ENCODE measurements around the gene TOR1AIP2.
"Not testable (repeated sequence)": the region's sequence is repeated elsewhere in the genome, so short reads cannot be mapped to it uniquely, and the experiment has no call there.

The TOR1AIP2 gene

DNA sequence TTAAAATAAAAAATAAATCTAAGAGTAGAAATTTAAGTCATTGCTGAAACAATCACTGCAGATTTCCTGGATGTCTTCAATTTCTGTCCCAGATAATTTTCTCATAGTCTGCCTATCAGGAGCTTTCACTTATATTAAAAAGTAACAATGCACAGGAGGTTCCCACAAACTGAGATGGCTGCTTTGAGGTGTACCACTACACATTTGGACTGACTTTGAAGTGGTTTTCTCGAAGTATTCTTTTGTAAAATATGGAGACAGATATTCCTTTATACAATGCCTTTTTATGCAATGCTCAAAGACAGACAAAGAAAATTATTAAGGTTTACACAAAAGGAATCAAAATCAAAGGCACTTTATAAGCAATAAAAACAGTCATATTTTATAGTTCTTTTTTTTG lies 24.5 kb downstream of the TOR1AIP2 start:
- Histone ChIP-seq H3K27ac (ENCODE audit: low read depth, low read length, poor library complexity, severe bottlenecking) (no peak overlapping the region), H3K4me1 (ENCODE audit: insufficient read depth, low read length, severe bottlenecking) (no peaks in the 10 kb centered on the region), H3K36me3 (ENCODE audit: insufficient read depth, low read length) (peaks cover 50% of the 10 kb centered on the region), H2AFZ (ENCODE audit: low read length) (no peak overlapping the region), H3K9me2 (ENCODE audit: low read depth, low read length) (no peaks in the 10 kb centered on the region), H3K27me3 (ENCODE audit: insufficient read depth, low read length) (no peaks in the 10 kb centered on the region), H3K9ac (ENCODE audit: low read length) (no peak overlapping the region), H3K4me3 (ENCODE audit: low read depth, low read length, poor library complexity, severe bottlenecking) (no peak overlapping the region), H3F3A (ENCODE audit: insufficient read depth, low read length) (0 out of 2 replicates have a peak, but pooled peaks cover 5% of the 10 kb centered on the region), H3K79me2 (ENCODE audit: insufficient read depth, low read length) (no peaks in the 10 kb centered on the region), H3K4me2 (ENCODE audit: low read length) (no peak overlapping the region), H3K9me3 (ENCODE audit: low read length) (no peaks in the 10 kb centered on the region), H4K20me1 (ENCODE audit: insufficient read depth, low read length) (no peaks in the 10 kb centered on the region)
- no peak for TF ChIP-seq EZH2 (IDR thresholded peaks at IDR 0.05; ENCODE audit: borderline replicate concordance, low read length)
- TF ChIP-seq, protein P1, sequence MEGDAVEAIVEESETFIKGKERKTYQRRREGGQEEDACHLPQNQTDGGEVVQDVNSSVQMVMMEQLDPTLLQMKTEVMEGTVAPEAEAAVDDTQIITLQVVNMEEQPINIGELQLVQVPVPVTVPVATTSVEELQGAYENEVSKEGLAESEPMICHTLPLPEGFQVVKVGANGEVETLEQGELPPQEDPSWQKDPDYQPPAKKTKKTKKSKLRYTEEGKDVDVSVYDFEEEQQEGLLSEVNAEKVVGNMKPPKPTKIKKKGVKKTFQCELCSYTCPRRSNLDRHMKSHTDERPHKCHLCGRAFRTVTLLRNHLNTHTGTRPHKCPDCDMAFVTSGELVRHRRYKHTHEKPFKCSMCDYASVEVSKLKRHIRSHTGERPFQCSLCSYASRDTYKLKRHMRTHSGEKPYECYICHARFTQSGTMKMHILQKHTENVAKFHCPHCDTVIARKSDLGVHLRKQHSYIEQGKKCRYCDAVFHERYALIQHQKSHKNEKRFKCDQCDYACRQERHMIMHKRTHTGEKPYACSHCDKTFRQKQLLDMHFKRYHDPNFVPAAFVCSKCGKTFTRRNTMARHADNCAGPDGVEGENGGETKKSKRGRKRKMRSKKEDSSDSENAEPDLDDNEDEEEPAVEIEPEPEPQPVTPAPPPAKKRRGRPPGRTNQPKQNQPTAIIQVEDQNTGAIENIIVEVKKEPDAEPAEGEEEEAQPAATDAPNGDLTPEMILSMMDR (IDR thresholded peaks at IDR 0.05; ENCODE audit: low read length), result no peak

DNA sequence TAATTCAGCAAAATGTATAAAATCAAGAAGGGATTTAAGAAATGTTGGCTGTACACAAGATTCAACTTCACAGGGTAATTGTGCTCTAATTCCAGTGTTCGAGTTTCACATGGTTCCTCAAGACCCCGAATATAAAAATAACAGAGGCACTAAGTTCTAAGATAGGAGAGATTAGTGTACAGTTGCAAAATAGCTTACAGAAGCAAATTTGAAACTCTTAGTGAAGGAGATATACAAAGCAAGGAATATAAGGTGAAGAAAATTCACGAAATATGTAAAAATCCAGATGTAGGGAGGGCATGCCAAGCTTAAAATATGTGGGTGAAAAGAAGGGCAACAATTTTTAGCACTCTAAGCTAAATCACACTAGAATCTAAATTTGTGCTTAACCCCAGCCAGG lies 29.4 kb downstream of the TOR1AIP2 start:
- Histone ChIP-seq H3K4me2 (ENCODE audit: low read length) (no peak overlapping the region), H3K27me3 (ENCODE audit: insufficient read depth, low read length) (no peaks in the 10 kb centered on the region), H2AFZ (ENCODE audit: low read length) (no peak overlapping the region), H3K9me3 (ENCODE audit: low read length) (no peaks in the 10 kb centered on the region), H3K36me3 (ENCODE audit: insufficient read depth, low read length) (peaks cover 70% of the 10 kb centered on the region), H3K4me1 (ENCODE audit: insufficient read depth, low read length, severe bottlenecking) (no peaks in the 10 kb centered on the region), H3K9ac (ENCODE audit: low read length) (no peak overlapping the region), H3K4me3 (ENCODE audit: low read depth, low read length, poor library complexity, severe bottlenecking) (no peak overlapping the region), H4K20me1 (ENCODE audit: insufficient read depth, low read length) (no peaks in the 10 kb centered on the region), H3K27ac (ENCODE audit: low read depth, low read length, poor library complexity, severe bottlenecking) (no peak overlapping the region), H3K9me2 (ENCODE audit: low read depth, low read length) (no peaks in the 10 kb centered on the region), H3K79me2 (ENCODE audit: insufficient read depth, low read length) (no peaks in the 10 kb centered on the region), H3F3A (ENCODE audit: insufficient read depth, low read length) (0 out of 2 replicates have a peak, but pooled peaks cover 4% of the 10 kb centered on the region)
- no peak for TF ChIP-seq EZH2 (IDR thresholded peaks at IDR 0.05; ENCODE audit: borderline replicate concordance, low read length)
- TF ChIP-seq, protein P1 (IDR thresholded peaks at IDR 0.05; ENCODE audit: low read length), result no peak

- Histone ChIP-seq H3K79me2 (ENCODE audit: insufficient read depth, low read length) (no peaks in the 10 kb centered on the region), H3K4me1 (ENCODE audit: insufficient read depth, low read length, severe bottlenecking) (no peaks in the 10 kb centered on the region), H3K4me3 (ENCODE audit: low read depth, low read length, poor library complexity, severe bottlenecking) (no peak overlapping the region), H3K27me3 (ENCODE audit: insufficient read depth, low read length) (no peaks in the 10 kb centered on the region), H3K4me2 (ENCODE audit: low read length) (no peak overlapping the region), H2AFZ (ENCODE audit: low read length) (no peak overlapping the region), H4K20me1 (ENCODE audit: insufficient read depth, low read length) (no peaks in the 10 kb centered on the region), H3K9me2 (ENCODE audit: low read depth, low read length) (no peaks in the 10 kb centered on the region), H3K9me3 (ENCODE audit: low read length) (no peaks in the 10 kb centered on the region), H3K36me3 (ENCODE audit: insufficient read depth, low read length) (peaks cover 2% of the 10 kb centered on the region; the same call in 1 of the 2 replicates), H3K27ac (ENCODE audit: low read depth, low read length, poor library complexity, severe bottlenecking) (no peak overlapping the region), H3F3A (ENCODE audit: insufficient read depth, low read length) (no peaks in the 10 kb centered on the region), H3K9ac (ENCODE audit: low read length) (no peak overlapping the region)
- TF ChIP-seq, protein P1 (IDR thresholded peaks at IDR 0.05; ENCODE audit: low read length), result no peak
- no peak for TF ChIP-seq EZH2 (IDR thresholded peaks at IDR 0.05; ENCODE audit: borderline replicate concordance, low read length)
Measured at GRCh38 chr1:179840107-179840506, 37.5 kb downstream of the TOR1AIP2 start.

DNA sequence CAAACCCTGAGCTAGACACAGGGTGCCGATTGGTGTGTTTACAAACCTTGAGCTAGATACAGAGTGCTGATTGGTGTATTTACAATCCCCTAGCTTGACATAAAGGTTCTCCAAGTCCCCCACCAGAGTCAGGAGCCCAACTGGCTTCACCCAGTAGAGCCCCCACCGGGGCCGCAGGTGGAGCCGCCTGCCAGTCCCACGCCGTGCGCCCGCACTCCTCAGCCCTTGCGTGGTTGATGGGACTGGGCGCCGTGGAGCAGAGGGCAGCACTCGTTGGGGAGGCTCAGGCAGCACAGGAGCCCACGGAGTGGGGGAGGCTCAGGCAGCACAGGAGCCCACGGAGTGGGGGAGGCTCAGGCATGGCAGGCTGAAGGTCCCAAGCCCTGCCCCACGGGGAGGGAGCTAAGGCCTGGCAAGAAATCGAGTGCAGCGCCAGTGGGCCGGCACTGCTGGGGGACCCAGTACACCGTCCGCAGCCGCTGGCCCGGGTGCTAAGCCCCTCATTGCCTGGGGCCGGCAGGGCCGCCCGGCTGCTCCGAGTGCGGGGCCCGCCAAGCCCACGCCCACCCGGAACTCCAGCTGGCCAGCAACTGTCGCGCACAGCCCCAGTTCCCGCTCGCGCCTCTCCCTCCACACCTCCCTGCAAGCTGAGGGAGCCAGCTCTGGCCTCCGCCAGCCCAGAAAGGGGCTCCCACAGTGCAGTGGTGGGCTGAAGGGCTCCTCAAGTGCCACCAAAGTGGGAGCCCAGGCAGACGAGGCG lies 40.7 kb downstream of the TOR1AIP2 start:
- H3F3A ChIP-seq (ENCODE audit: insufficient read depth, low read length); H3K4me2 ChIP-seq (ENCODE audit: low read length); H3K9me3 ChIP-seq (ENCODE audit: low read length); H3K9ac ChIP-seq (ENCODE audit: low read length); H3K79me2 ChIP-seq (ENCODE audit: insufficient read depth, low read length); H4K20me1 ChIP-seq (ENCODE audit: insufficient read depth, low read length); H3K27me3 ChIP-seq (ENCODE audit: insufficient read depth, low read length); H3K4me3 ChIP-seq (ENCODE audit: low read depth, low read length, poor library complexity, severe bottlenecking); H3K36me3 ChIP-seq (ENCODE audit: insufficient read depth, low read length); H3K4me1 ChIP-seq (ENCODE audit: insufficient read depth, low read length, severe bottlenecking); H2AFZ ChIP-seq (ENCODE audit: low read length); H3K27ac ChIP-seq (ENCODE audit: low read depth, low read length, poor library complexity, severe bottlenecking); H3K9me2 ChIP-seq (ENCODE audit: low read depth, low read length): not testable (repeated sequence)

Data from OCI-LY1 (cell line).